ENCODE data around the gene MACROH2A1.

The MACROH2A1 gene

DNA sequence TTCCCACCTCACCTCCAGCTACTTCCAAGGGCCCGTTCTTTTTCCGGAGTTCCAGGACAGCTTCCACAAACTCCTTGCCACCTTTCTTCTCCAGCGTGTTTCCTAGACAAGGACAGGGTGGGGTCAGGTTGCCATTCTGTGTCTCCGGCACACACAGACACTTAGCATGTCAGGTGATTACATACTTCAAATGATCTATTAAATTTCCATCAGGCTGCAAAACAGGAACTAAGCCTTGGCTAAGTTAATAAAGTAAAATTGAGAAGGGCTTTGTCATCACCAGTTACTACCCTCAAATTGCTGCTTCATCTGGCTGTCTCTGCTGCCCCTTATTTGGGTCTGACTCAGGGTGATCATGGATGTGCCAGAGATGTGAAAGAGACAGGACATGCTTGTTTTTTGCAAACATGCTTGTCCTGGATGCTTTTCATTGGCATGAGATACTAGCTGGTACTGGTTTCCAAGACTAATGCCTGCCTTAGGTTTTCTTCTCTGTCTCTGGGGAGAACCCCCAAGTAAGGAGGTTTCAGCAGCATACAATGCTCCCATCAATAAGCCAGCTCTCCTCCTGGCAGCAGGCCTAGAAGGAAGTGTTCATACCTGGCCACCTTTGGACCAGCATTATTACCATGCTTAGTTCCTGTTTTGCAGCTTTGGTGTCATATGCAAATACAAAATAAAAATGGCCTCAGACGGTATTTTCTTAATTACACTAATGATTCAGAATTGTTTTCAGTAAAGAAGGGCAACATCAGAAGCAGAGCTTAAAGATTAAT is 52.9 kb downstream of the MACROH2A1 start:
- no peak for TF ChIP-seq EZH2 (IDR thresholded peaks at IDR 0.05; ENCODE audit: borderline replicate concordance, low read length)
- TF ChIP-seq, protein P1, sequence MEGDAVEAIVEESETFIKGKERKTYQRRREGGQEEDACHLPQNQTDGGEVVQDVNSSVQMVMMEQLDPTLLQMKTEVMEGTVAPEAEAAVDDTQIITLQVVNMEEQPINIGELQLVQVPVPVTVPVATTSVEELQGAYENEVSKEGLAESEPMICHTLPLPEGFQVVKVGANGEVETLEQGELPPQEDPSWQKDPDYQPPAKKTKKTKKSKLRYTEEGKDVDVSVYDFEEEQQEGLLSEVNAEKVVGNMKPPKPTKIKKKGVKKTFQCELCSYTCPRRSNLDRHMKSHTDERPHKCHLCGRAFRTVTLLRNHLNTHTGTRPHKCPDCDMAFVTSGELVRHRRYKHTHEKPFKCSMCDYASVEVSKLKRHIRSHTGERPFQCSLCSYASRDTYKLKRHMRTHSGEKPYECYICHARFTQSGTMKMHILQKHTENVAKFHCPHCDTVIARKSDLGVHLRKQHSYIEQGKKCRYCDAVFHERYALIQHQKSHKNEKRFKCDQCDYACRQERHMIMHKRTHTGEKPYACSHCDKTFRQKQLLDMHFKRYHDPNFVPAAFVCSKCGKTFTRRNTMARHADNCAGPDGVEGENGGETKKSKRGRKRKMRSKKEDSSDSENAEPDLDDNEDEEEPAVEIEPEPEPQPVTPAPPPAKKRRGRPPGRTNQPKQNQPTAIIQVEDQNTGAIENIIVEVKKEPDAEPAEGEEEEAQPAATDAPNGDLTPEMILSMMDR (IDR thresholded peaks at IDR 0.05; ENCODE audit: low read length): no peak
- H4K20me1 ChIP-seq (ENCODE audit: insufficient read depth, low read length): no peaks in the 10 kb centered on the region

DNA sequence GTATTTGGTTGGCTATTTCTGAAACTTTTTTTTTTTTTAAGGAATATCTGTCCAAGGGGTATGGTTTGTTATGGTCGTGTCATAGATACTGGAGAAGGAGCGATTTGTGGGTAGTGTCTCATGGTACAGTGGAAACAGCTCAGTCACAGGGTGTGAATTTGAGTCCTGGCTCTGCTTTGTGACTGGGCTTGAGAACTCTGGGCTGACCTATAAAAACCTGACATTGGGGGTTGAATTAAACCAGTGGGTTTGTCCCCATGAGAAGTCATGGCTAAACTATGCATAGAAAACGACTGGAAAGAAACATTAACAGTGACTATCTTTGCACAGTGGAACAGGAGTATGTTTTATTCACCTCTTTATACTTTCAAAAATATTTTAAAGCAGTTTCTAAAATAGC is 54.7 kb downstream of the MACROH2A1 start:
- Histone ChIP-seq H3K79me2 (ENCODE audit: insufficient read depth, low read length) (no peaks in the 10 kb centered on the region), H3K4me2 (ENCODE audit: low read length) (no peak overlapping the region)

More for the DNA sequence above, 52.9 kb downstream of the MACROH2A1 start:
- peaks cover 89% of the 10 kb centered on the region for H3K36me3 ChIP-seq (ENCODE audit: insufficient read depth, low read length)
- no peaks in the 10 kb centered on the region for H3K27me3 ChIP-seq (ENCODE audit: insufficient read depth, low read length)
- no peak overlapping the region for H3K9ac ChIP-seq (ENCODE audit: low read length)
- no peaks in the 10 kb centered on the region for H3K79me2 ChIP-seq (ENCODE audit: insufficient read depth, low read length)
- H3K9me2 ChIP-seq (ENCODE audit: low read depth, low read length): no peaks in the 10 kb centered on the region
- no peak overlapping the region for H3K27ac ChIP-seq (ENCODE audit: low read depth, low read length, poor library complexity, severe bottlenecking)
- no peak overlapping the region for H2AFZ ChIP-seq (ENCODE audit: low read length)
- no peaks in the 10 kb centered on the region for H3F3A ChIP-seq (ENCODE audit: insufficient read depth, low read length)
- H3K4me1 ChIP-seq (ENCODE audit: insufficient read depth, low read length, severe bottlenecking): peaks cover 11% of the 10 kb centered on the region
- no peak overlapping the region for H3K4me2 ChIP-seq (ENCODE audit: low read length)
- H3K9me3 ChIP-seq (ENCODE audit: low read length): no peaks in the 10 kb centered on the region
- no peak overlapping the region for H3K4me3 ChIP-seq (ENCODE audit: low read depth, low read length, poor library complexity, severe bottlenecking)

DNA sequence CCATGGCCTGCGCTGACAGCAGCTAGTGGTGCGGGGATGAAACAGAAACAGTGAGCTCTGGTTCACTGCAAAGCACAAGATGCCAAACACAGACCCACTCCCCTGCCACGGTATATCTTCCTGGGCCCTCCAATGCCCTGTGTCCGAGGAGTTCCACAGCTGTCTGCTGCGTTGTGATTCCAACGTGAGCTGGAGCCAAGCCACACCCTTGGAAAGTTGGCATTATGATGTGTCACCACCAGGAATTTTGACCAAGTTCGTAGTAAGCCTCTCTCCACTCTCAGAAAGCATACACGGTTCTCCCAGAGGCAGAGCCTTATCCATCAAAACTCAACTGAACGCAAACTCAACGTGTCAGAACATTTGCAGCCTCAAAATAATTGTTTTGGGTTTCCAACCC is 55.6 kb downstream of the MACROH2A1 start:
- Histone ChIP-seq H3K9me3 (ENCODE audit: low read length) (no peaks in the 10 kb centered on the region), H3K9ac (ENCODE audit: low read length) (no peak overlapping the region), H3F3A (ENCODE audit: insufficient read depth, low read length) (no peaks in the 10 kb centered on the region), H3K36me3 (ENCODE audit: insufficient read depth, low read length) (peaks cover 94% of the 10 kb centered on the region), H3K27me3 (ENCODE audit: insufficient read depth, low read length) (no peaks in the 10 kb centered on the region), H3K4me2 (ENCODE audit: low read length) (no peak overlapping the region), H3K9me2 (ENCODE audit: low read depth, low read length) (no peaks in the 10 kb centered on the region), H3K4me3 (ENCODE audit: low read depth, low read length, poor library complexity, severe bottlenecking) (no peak overlapping the region), H3K27ac (ENCODE audit: low read depth, low read length, poor library complexity, severe bottlenecking) (no peak overlapping the region), H2AFZ (ENCODE audit: low read length) (no peak overlapping the region), H3K79me2 (ENCODE audit: insufficient read depth, low read length) (no peaks in the 10 kb centered on the region), H3K4me1 (ENCODE audit: insufficient read depth, low read length, severe bottlenecking) (peaks cover 11% of the 10 kb centered on the region), H4K20me1 (ENCODE audit: insufficient read depth, low read length) (no peaks in the 10 kb centered on the region)
- TF ChIP-seq EZH2 (IDR thresholded peaks at IDR 0.05; ENCODE audit: borderline replicate concordance, low read length): no peak

More for the DNA sequence above, 54.7 kb downstream of the MACROH2A1 start:
- Histone ChIP-seq H3K9ac (ENCODE audit: low read length) (no peak overlapping the region), H2AFZ (ENCODE audit: low read length) (no peak overlapping the region), H4K20me1 (ENCODE audit: insufficient read depth, low read length) (no peaks in the 10 kb centered on the region), H3K4me3 (ENCODE audit: low read depth, low read length, poor library complexity, severe bottlenecking) (no peak overlapping the region), H3K27me3 (ENCODE audit: insufficient read depth, low read length) (no peaks in the 10 kb centered on the region), H3K9me3 (ENCODE audit: low read length) (no peaks in the 10 kb centered on the region), H3K9me2 (ENCODE audit: low read depth, low read length) (no peaks in the 10 kb centered on the region), H3K36me3 (ENCODE audit: insufficient read depth, low read length) (peaks cover 93% of the 10 kb centered on the region), H3K4me1 (ENCODE audit: insufficient read depth, low read length, severe bottlenecking) (peaks cover 11% of the 10 kb centered on the region), H3K27ac (ENCODE audit: low read depth, low read length, poor library complexity, severe bottlenecking) (no peak overlapping the region), H3F3A (ENCODE audit: insufficient read depth, low read length) (no peaks in the 10 kb centered on the region)
- no peak for TF ChIP-seq EZH2 (IDR thresholded peaks at IDR 0.05; ENCODE audit: borderline replicate concordance, low read length)
- TF ChIP-seq, protein P1 (IDR thresholded peaks at IDR 0.05; ENCODE audit: low read length): no peak

DNA sequence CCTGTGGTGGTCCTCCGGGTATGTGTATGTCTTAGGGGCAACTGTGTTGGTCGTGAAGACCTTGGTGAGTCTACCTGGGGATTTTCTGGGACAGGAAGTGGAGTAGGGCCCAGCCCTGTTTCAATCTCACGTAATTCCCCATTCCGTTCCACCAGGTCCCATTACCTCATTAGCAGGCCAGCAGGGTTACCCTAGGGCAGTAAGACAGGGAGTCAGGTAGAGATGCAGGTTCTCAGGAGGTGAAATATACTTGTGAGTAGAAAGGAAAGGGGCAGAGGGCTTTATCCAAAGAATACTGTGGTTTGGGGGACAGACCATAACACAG is 56.5 kb downstream of the MACROH2A1 start:
- no peaks in the 10 kb centered on the region for H3F3A ChIP-seq (ENCODE audit: insufficient read depth, low read length)

More for the DNA sequence above, 56.5 kb downstream of the MACROH2A1 start:
- Histone ChIP-seq H3K79me2 (ENCODE audit: insufficient read depth, low read length) (no peaks in the 10 kb centered on the region), H3K27me3 (ENCODE audit: insufficient read depth, low read length) (no peaks in the 10 kb centered on the region), H3K4me1 (ENCODE audit: insufficient read depth, low read length, severe bottlenecking) (peaks cover 11% of the 10 kb centered on the region), H4K20me1 (ENCODE audit: insufficient read depth, low read length) (no peaks in the 10 kb centered on the region), H3K36me3 (ENCODE audit: insufficient read depth, low read length) (peaks cover 99% of the 10 kb centered on the region), H3K9me2 (ENCODE audit: low read depth, low read length) (no peaks in the 10 kb centered on the region), H3K27ac (ENCODE audit: low read depth, low read length, poor library complexity, severe bottlenecking) (no peak overlapping the region), H3K4me3 (ENCODE audit: low read depth, low read length, poor library complexity, severe bottlenecking) (no peak overlapping the region), H3K9ac (ENCODE audit: low read length) (no peak overlapping the region), H3K4me2 (ENCODE audit: low read length) (no peak overlapping the region), H3K9me3 (ENCODE audit: low read length) (no peaks in the 10 kb centered on the region), H2AFZ (ENCODE audit: low read length) (no peak overlapping the region)
- TF ChIP-seq, protein P1 (IDR thresholded peaks at IDR 0.05; ENCODE audit: low read length): no peak
- no peak for TF ChIP-seq EZH2 (IDR thresholded peaks at IDR 0.05; ENCODE audit: borderline replicate concordance, low read length)
